Stomach (tissue), 9 donors: Measurements from ENCODE around the gene RNF208. TPM values are rescaled to one million over a fixed set of nuclear protein-coding genes. Genes with fewer than 3 reads are reported as not detected.

Experiments used
- DNase-seq, 2 donors: peaks; one replicate each; pipeline versions ENCODE4 v3.0.0 to v3.0.0-alpha.2; 2013 to 2019
- H3K27ac ChIP-seq, 5 donors: fragments of 200-600 bp in 4 of 5; sonication (generic) in 4 of 5; one replicate each; pipeline ENCODE4 v1.5.1; 2013 to 2019; ENCODE audit warnings: mild to moderate bottlenecking in 1 of 5, moderate library complexity in 1 of 5
- H3K27me3 ChIP-seq, 3 donors: fragments of 200-600 bp; sonication (generic); one replicate each; pipeline ENCODE4 v1.5.1; 2017 to 2019; ENCODE audit warnings: mixed run types in 1 of 3
- H3K36me3 ChIP-seq, 4 donors: fragments of 200-600 bp; sonication (generic); 1 replicate in 3 of 4; 2 replicates in 1 of 4; pipeline ENCODE4 v1.5.1; 2016 to 2019
- H3K4me1 ChIP-seq, 4 donors: fragments of 200-600 bp; sonication (generic); one replicate each; pipeline ENCODE4 v1.5.1; 2016 to 2019
- H3K4me3 ChIP-seq, 4 donors: fragments of 200-600 bp; sonication (generic) in 3 of 4; one replicate each; pipeline ENCODE4 v1.5.1; 2016 to 2019; ENCODE audit warnings: mild to moderate bottlenecking in 1 of 4
- H3K9me3 ChIP-seq, 4 donors: fragments of 200-600 bp; sonication (generic); one replicate each; pipeline ENCODE4 v1.5.1; 2016 to 2019
- CTCF ChIP-seq, 7 experiments: fragments of 450-650 bp in 4 of 7; fragments of 200-600 bp in 3 of 7; sonication (generic) in 3 of 7; IDR thresholded peaks; one replicate each; pipeline ENCODE4 v1.5.1; 2016 to 2019; ENCODE audit warnings: antibody characterized with exemption in 7 of 7, control low read depth in 2 of 7, mild to moderate bottlenecking in 1 of 7
- EP300 ChIP-seq: sonication (generic); formaldehyde crosslinking; IDR thresholded peaks from one replicate; pipeline ENCODE4 v1.6.1; 2017; ENCODE audit warnings: antibody characterized with exemption
- POLR2A ChIP-seq, 4 donors: fragments of 450-650 bp; IDR thresholded peaks; one replicate each; pipeline ENCODE4 v1.6.1; 2016; ENCODE audit warnings: antibody characterized with exemption in 4 of 4, control low read depth in 2 of 4, mild to moderate bottlenecking in 1 of 4, moderate library complexity in 1 of 4
- POLR2AphosphoS5 ChIP-seq, 3 donors: sonication (generic); formaldehyde crosslinking; IDR thresholded peaks; one replicate each; pipeline ENCODE4 v1.6.1; 2016; ENCODE audit warnings: antibody characterized with exemption in 3 of 3
- WGBS, 5 donors: extraction: QIAGEN DNeasy Blood & Tissue Kit in 3 of 5; methylation state at CpG; one replicate each; pipeline versions ENCODE4 v1.1.5 to v1.1.7; 2013 to 2018; 5-methylcytosine and 5-hydroxymethylcytosine counted together
- intact Hi-C: fragments of 100-400 bp; cut with DNase I; formaldehyde crosslinking; loops from one replicate; pipeline ENCODE4 v1.15.1; 2023; ENCODE audit warnings: low total_unique reads
- polyA plus RNA-seq, 3 donors: library from polyadenylated mRNA; stranded (reverse); fragments of 200-250 nt; gene quantifications; one replicate each; pipeline ENCODE4 v1.2.3, GENCODE V29; 2013
- total RNA-seq, 5 donors: library from RNA; depleted of rRNA; stranded (reverse); fragments of >200 nt; gene quantifications; one replicate each; pipeline versions ENCODE4 v1.1.0 to v1.2.3, GENCODE V29; 2014 to 2016
- donor health status: healthy with polysubstance abuse.
- donor health status: Bipolar disorder and iron deficiency.
- donor health status: healthy.

Gene RNF208
- total and polyA plus RNA-seq, 8 donors = 0.45 to 18.7 (median 11.8) TPM; not detected in 1

GRCh38 chr9:137179761-137180160 is 42.3 kb downstream of the RNF208 start:
- Histone ChIP-seq H3K27me3 (no peaks in the 10 kb centered on the region), H3K36me3 (peaks cover 66 to 83% (median 74%) of the 10 kb centered on the region in 4 donors), H3K9me3 (no peaks in the 10 kb centered on the region), H3K27ac (no peak overlapping the region), H3K4me3 (no peak overlapping the region), H3K4me1 (peaks cover 5 to 22% (median 13%) of the 10 kb centered on the region in 4 donors)
- no peak for TF ChIP-seq CTCF (IDR thresholded peaks at IDR 0.05)
- TF ChIP-seq POLR2A (IDR thresholded peaks at IDR 0.05) = no peak
- TF ChIP-seq POLR2AphosphoS5 (IDR thresholded peaks at IDR 0.05) = no peak
- WGBS, 5 donors = 88 to 99% (median 97%) methylated on average over 11 to 17 of the region's 17 CpGs
- no peak for DNase-seq
- intact Hi-C loops = loop anchor here (10.0 kb wide), 2 partner anchors 55 to 65 kb away; partner anchors contain the start of genes DPP7 and SLC34A3

- peaks cover 59 to 76% (median 67%) of the 10 kb centered on the region in 4 donors for H3K36me3 ChIP-seq
- DNase-seq = no peak
- no peak overlapping the region for H3K4me3 ChIP-seq
- H3K27me3 ChIP-seq = peaks cover 0 to 6% (median 0%) of the 10 kb centered on the region in 3 donors
- TF ChIP-seq CTCF (IDR thresholded peaks at IDR 0.05) (no peak), EP300 (no peak), POLR2A (IDR thresholded peaks at IDR 0.05) (no peak), POLR2AphosphoS5 (IDR thresholded peaks at IDR 0.05) (no peak)
- intact Hi-C loops = no loop called here
- WGBS, 5 donors = 91 to 93% (median 92%) methylated on average over 17 to 19 of the region's 19 CpGs
- no peak overlapping the region for H3K27ac ChIP-seq
- no peaks in the 10 kb centered on the region for H3K9me3 ChIP-seq
- peaks cover 10 to 26% (median 18%) of the 10 kb centered on the region in 4 donors for H3K4me1 ChIP-seq
Observed at GRCh38 chr9:137178939-137179630, 43.0 kb downstream of the RNF208 start.

DNA sequence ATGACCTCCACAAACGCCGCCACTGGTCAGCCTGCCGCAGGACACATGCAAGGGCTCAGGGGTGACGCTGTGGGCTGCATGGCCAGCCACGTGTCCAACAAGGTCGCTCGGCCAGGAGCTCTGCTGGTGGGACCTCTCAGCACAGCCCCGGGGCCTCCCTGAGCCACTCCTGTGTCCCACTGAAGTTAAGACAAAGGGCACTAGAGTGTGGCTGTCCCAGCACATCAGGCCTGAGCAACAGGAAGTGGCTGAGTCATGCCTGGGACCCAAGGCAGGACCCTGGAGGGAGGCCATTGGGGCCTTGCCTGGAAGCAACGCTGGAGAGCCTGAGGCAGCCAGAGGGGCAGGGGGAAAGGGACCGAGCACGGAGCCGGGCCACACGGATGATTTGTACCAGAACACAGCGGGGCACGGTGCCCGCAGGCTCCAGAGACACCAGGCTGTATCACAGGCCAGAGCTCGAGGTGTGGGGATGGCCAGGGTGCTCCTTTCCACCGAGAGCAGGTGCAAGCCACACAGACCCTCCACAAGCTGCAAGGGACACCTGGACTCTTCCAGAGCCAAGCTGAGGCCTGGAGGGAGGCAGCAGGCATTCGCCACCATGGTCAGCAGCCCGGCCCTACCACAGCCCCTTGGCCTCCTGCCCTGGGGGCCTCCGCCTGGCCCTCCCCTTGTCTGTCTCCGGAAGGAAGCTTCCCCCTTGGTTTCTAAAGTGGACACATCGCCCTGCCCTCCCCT is 43.7 kb downstream of the RNF208 start:
- Histone ChIP-seq H3K36me3 (peaks cover 52 to 69% (median 60%) of the 10 kb centered on the region in 4 donors), H3K9me3 (no peaks in the 10 kb centered on the region), H3K4me1 (peaks cover 10 to 30% (median 25%) of the 10 kb centered on the region in 4 donors), H3K4me3 (no peak overlapping the region), H3K27me3 (peaks cover 0 to 13% (median under 1%) of the 10 kb centered on the region in 3 donors), H3K27ac (no peak overlapping the region)
- 90 to 96% (median 91%) methylated on average over 15 to 23 of the region's 23 CpGs for WGBS, 5 donors
- DNase-seq = no peak
- intact Hi-C loops = no loop called here
- TF ChIP-seq EP300 = no peak
- TF ChIP-seq CTCF (IDR thresholded peaks at IDR 0.05) = no peak
- no peak for TF ChIP-seq POLR2A (IDR thresholded peaks at IDR 0.05)
- no peak for TF ChIP-seq POLR2AphosphoS5 (IDR thresholded peaks at IDR 0.05)

- DNase-seq = peak; percentile 53 to 73
- Histone ChIP-seq H3K4me3 (no peak overlapping the region), H3K27ac (no peak overlapping the region), H3K9me3 (no peaks in the 10 kb centered on the region), H3K36me3 (peaks cover 34 to 50% (median 41%) of the 10 kb centered on the region in 4 donors), H3K27me3 (peaks cover 0 to 31% (median 16%) of the 10 kb centered on the region in 3 donors), H3K4me1 (peaks cover 18 to 44% (median 39%) of the 10 kb centered on the region in 4 donors)
- intact Hi-C loops = no loop called here
- TF ChIP-seq POLR2AphosphoS5 (IDR thresholded peaks at IDR 0.05) (no peak), CTCF (IDR thresholded peaks at IDR 0.05) (peak in 4 of 7 experiments; percentile 35 to 49 (median 40)), EP300 (no peak), POLR2A (IDR thresholded peaks at IDR 0.05) (no peak)
- WGBS, 5 donors = 47 to 56% (median 51%) methylated on average over 17 of the region's 17 CpGs
Observed at GRCh38 chr9:137176302-137177182, 45.5 kb downstream of the RNF208 start.
